NCI-H748 (cell line): ENCODE data around the gene TNFRSF1B.

Experiments
- DNase-seq: peaks from one replicate; lab custom pipeline; 2025; ENCODE audit not compliant: unreplicated experiment; lab: John Stamatoyannopoulos, UW

The TNFRSF1B gene

DNA sequence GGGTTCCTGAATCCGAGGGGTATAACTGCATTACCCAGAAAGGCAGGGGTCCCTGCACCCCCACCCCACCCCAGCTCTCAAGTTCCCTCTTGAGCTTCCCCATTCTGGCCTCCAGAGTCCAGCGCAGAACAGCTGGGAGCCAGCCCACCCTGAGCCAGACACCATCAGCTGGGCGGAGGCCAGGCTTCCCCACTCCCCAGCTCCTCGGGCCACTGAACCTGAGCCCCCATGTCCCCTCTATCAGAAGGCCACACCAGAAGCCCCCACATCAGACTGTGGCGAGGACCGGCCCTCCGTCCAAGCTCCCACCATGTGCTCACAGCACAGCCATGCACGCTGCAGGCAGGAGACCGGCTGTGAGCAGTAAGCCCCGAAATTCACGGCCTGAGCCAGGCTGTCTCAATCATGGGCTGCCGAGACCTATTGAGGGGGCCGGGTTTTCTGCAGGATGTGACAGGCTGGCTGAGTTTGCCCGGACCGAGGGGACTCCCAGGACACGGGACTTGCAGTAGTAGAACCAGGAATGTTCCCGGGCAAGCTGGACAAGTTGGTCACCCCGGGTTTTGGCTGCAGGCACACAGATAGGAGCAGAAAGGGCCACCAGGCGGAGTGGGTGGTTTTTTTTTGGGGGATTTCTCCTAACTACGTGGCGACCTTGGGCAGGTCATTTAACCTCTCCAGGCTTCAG lies 25.5 kb upstream of the TNFRSF1B start:
- no peak for DNase-seq

DNA sequence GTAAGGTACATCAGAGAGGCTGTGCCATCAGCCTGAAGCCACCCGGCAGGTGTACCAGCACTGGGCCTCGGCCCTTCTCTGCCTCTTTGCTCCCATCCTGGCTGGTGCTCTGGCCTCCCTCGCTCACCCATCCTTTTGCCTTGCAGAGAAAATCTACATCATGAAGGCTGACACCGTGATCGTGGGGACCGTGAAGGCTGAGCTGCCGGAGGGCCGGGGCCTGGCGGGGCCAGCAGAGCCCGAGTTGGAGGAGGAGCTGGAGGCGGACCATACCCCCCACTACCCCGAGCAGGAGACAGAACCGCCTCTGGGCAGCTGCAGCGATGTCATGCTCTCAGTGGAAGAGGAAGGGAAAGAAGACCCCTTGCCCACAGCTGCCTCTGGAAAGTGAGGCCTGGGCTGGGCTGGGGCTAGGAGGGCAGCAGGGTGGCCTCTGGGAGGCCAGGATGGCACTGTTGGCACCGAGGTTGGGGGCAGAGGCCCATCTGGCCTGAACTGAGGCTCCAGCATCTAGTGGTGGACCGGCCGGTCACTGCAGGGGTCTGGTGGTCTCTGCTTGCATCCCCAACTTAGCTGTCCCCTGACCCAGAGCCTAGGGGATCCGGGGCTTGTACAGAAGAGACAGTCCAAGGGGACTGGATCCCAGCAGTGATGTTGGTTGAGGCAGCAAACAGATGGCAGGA lies 24.5 kb upstream of the TNFRSF1B start:
- DNase-seq: no peak

GRCh38 chr1:12142891-12143630 lies 23.7 kb upstream of the TNFRSF1B start:
- no peak for DNase-seq

DNA sequence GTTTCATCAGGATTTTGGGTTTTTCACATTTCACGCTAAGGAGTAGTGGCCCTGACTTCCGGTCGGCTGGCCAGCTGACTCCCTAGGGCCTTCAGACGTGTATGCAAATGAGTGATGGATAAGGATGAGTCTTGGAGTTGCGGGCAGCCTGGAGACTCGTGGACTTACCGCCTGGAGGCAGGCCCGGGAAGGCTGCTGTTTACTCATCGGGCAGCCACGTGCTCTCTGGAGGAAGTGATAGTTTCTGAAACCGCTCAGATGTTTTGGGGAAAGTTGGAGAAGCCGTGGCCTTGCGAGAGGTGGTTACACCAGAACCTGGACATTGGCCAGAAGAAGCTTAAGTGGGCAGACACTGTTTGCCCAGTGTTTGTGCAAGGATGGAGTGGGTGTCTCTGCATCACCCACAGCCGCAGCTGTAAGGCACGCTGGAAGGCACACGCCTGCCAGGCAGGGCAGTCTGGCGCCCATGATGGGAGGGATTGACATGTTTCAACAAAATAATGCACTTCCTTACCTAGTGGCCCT lies 23.1 kb upstream of the TNFRSF1B start:
- DNase-seq: no peak

GRCh38 chr1:12144236-12144635 lies 22.6 kb upstream of the TNFRSF1B start:
- no peak for DNase-seq

DNA sequence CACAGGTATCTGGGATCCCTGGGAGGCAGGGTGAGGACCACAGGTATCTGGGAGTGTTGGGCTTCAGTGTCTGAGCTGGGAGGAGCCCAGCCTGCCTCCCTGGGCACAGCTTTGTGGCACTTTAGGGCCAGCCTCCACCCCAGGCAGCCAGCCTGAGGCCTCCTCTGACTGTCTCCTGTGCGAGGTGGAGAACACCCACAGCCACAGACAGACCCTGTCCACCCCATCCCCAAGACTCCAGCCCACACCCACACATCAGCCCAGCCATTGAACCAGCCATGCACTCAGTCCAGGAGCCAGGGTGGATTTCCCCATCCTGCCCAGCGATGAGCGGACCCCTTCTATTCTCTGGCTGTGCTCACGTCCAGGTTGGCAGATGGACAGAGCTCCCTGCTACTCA lies 21.8 kb upstream of the TNFRSF1B start:
- DNase-seq: no peak

- no peak for DNase-seq
These were observed 21.0 kb upstream of the TNFRSF1B start for GRCh38 chr1:12145616-12146342.

- no peak for DNase-seq
These were observed 20.3 kb upstream of the TNFRSF1B start for GRCh38 chr1:12146343-12147112.

GRCh38 chr1:12147201-12147701 lies 19.5 kb upstream of the TNFRSF1B start:
- no peak for DNase-seq

DNA sequence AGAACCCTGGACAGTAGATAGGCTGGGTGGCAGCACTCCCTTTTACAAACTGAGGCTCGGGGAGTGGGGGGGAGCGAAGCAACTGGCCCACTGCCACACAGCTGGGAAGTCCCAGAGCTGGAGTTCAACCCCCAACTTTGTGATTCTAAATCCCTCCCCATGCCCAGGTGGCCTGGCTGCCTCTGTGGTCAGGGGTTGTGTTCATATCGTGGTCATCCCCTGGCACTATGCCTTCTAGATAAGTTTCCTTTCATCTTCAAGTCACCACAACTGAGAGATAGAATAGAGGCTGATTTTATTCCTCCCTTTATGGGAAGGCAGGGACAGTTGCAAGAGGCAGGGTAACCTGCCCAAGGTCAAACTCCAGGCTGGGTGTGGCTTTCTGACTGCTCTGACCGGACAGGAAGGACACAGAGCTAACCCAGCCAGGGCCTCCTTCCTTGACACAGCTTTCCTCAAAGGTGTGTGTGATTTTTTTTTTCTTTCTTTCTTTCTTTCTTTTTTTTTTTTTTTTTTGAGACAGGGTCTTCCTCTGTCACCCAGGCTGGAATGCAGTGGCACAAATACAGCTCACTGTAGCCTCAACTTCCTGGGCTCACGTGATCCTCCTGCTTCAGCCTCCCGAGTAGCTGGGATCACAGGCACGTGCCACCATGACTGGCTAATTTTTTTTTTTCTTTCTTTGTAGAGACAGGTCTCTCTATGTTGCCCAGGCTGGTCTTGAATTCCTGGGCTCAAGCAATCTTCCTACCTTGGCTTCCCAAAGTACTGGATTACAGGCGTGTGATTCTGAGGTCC lies 18.4 kb upstream of the TNFRSF1B start:
- no peak for DNase-seq

GRCh38 chr1:12148958-12149790 lies 17.6 kb upstream of the TNFRSF1B start:
- DNase-seq: no peak

DNA sequence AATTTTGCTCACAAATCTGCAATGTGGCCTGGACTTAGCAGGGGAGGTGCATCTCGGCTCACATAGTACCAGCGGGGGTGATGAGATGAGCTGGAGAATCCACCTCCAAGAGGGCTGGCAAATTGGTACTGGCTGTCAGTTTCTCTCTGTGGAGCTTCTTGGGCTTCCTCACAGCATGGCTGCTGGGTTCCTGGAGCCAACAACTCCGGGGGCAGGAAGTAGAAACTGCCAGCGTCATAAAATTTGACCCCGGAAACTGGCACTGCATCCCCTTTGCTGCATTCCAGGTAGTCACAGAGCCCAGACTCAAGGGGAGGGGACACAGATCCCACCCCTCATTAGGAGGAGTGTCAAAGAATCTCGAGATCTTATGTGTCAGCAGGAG lies 17.0 kb upstream of the TNFRSF1B start:
- no peak for DNase-seq

DNA sequence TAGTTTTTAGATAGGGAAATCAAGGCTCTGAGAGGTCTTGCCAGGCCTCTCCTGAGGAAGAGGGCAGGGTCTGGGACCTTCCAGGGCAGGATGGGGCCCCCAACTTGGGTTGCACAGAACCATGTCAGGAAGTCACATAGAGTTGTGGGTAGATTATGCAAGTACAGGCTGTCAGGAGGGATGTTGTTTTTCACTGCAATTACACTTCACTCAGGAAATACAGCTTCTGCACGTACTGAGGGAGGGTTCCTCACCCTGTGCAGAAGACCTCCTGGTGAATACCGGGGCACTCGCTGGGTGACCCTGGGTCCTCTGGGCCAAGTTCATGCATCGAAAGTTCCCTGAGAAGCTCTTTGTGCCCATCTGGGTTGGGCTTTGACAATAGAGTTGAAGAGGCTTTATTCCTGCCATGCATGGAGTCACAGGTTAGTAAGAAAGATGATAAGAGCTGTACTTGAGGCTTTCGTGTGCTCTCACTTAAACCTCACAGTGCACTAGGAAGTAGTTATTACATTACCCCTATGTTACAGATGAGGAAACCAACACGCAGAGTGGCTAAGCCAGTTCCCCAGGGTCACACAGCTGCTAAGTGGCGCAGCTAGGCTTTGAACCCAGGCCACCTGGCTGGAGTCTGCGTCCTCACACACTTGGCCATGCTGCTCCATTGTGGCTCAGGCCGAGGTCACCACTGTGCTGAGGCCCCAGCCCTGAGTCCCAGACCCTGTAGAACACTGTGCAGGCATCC lies 16.2 kb upstream of the TNFRSF1B start:
- no peak for DNase-seq

DNA sequence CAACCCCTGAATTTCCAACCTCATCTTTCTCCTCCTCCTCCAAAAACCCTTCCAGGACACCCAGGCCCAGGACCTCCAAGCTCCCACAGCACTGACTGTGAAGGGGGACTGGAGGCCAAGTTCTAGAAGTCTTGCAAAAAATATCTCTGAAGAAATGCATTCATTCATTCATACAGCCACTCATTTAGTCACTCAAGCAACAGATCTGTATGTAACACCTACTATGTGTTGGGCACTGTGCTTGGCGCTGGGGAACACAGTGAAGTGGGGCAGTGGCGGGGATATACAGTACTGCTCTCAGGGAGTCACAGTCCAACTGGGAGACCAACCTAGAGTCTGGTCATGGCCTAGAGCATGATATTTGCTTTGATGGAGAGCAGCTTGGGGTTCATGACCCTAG lies 15.3 kb upstream of the TNFRSF1B start:
- no peak for DNase-seq

- DNase-seq: no peak
These were observed 14.5 kb upstream of the TNFRSF1B start for GRCh38 chr1:12152113-12152891.

DNA sequence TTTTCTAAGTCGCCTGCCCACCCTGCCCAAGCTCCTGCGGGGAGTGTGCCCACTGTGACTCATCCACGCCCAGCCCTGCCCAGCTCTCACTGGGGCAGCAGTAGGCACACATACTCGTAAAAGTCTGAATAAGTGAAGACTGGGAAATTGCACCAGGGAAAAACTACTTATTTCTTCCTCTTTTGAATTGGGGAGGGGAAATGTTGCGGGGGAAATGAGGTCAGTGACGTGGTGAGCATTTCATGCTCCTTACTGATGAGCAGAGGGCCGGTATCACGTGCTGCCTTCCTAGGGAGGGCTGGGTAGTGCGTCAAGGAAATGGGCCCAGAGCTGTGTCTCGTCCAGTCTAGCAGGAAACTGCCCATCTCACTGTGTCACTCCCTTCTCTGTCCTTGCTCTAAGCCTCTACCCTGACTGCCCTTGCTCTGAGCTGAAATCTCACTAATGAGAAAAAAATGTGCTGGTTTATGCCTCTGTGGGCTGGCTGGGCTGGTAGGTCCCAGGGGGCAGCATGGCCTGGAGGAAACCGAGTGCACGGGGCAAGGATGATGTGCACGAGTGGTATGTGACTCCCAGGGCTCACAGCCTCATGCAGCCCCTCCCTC lies 13.5 kb upstream of the TNFRSF1B start:
- no peak for DNase-seq

- DNase-seq: no peak
These were observed 11.5 kb upstream of the TNFRSF1B start for GRCh38 chr1:12155328-12155727.
